Neural cell (in vitro differentiated cells): ENCODE data around the gene NTSR2.

Source experiments
- CTCF ChIP-seq: fragments of 450-650 bp; IDR thresholded peaks from 2 replicates; pipeline ENCODE4 v1.5.1; 2014; ENCODE audit warnings: antibody characterized with exemption, mild to moderate bottlenecking, moderate library complexity; ENCODE audit not compliant: poor library complexity, severe bottlenecking
- EP300 ChIP-seq: fragments of 450-650 bp; conservative IDR thresholded peaks from 2 replicates; pipeline ENCODE4 v1.6.1; 2014; ENCODE audit warnings: antibody characterized with exemption, mild to moderate bottlenecking, moderate library complexity; ENCODE audit not compliant: poor library complexity, severe bottlenecking
- RAD21 ChIP-seq: fragments of 450-650 bp; conservative IDR thresholded peaks from 2 replicates; pipeline ENCODE4 v1.6.1; 2014; ENCODE audit warnings: antibody characterized with exemption, mild to moderate bottlenecking, moderate library complexity

GRCh38 chr2:11656252-11656651 lies 13.7 kb downstream of the NTSR2 start:
- no peak for TF ChIP-seq CTCF
- TF ChIP-seq EP300: no peak
- no peak for TF ChIP-seq RAD21
